Fibroblast of lung (primary cell): ENCODE measurements around the gene TLN1. TPM values are rescaled to one million over a fixed set of nuclear protein-coding genes. Genes with fewer than 3 reads are reported as not detected.

Experiments
- DNase-seq, 2 donors: peaks; one replicate each; pipeline versions ENCODE4 v3.0.0 to v3.0.0-alpha.2; 2010; ENCODE audit warnings: low read depth in 2 of 2
- H2AFZ ChIP-seq: 2 replicates; pipeline ENCODE4 v1.5.1; 2012; ENCODE audit warnings: low read length, control low read depth, inconsistent platforms
- H3K27ac ChIP-seq: 2 replicates; pipeline ENCODE4 v1.5.1; 2011; ENCODE audit warnings: low read length, control low read depth; ENCODE audit not compliant: insufficient read depth
- H3K27me3 ChIP-seq: 2 replicates; pipeline ENCODE4 v1.5.1; 2011; ENCODE audit warnings: mild to moderate bottlenecking, low read length; ENCODE audit not compliant: control insufficient read depth, insufficient read depth
- H3K36me3 ChIP-seq: 2 replicates; pipeline ENCODE4 v1.5.1; 2011; ENCODE audit warnings: low read length; ENCODE audit not compliant: control insufficient read depth, insufficient read depth
- H3K4me1 ChIP-seq: 2 replicates; pipeline ENCODE4 v1.5.1; 2011; ENCODE audit warnings: low read length; ENCODE audit not compliant: control insufficient read depth, insufficient read depth; ENCODE audit errors: extremely low read depth
- H3K4me2 ChIP-seq: 2 replicates; pipeline ENCODE4 v1.5.1; 2011; ENCODE audit warnings: low read length, control low read depth; ENCODE audit not compliant: insufficient read depth; ENCODE audit errors: extremely low read depth
- H3K4me3 ChIP-seq, 4 experiments: fragments of 200-600 bp in 1 of 4; sonication (generic) in 1 of 4; replicated peaks in 1 of 4; 2 replicates each; pipeline ENCODE4 v1.5.1; 2011 to 2016; ENCODE audit warnings: low read length in 4 of 4, low read depth in 3 of 4, mild to moderate bottlenecking in 3 of 4, control low read depth in 2 of 4, inconsistent platforms in 1 of 4, mixed read lengths in 1 of 4; ENCODE audit not compliant: insufficient read depth in 1 of 4; ENCODE audit errors: control extremely low read depth in 1 of 4
- H3K79me2 ChIP-seq: 2 replicates; pipeline ENCODE4 v1.5.1; 2012; ENCODE audit warnings: mild to moderate bottlenecking, low read length, inconsistent platforms; ENCODE audit not compliant: control insufficient read depth, insufficient read depth
- H3K9ac ChIP-seq: 2 replicates; pipeline ENCODE4 v1.5.1; 2011; ENCODE audit warnings: mild to moderate bottlenecking, low read length, control low read depth; ENCODE audit not compliant: insufficient read depth
- H3K9me3 ChIP-seq: 2 replicates; pipeline ENCODE4 v1.5.1; 2012; ENCODE audit warnings: low read depth, low read length; ENCODE audit not compliant: control insufficient read depth, insufficient read depth
- H4K20me1 ChIP-seq: 2 replicates; pipeline ENCODE4 v1.5.1; 2011; ENCODE audit warnings: low read length; ENCODE audit not compliant: control insufficient read depth, insufficient read depth; ENCODE audit errors: extremely low read depth
- EZH2 ChIP-seq: IDR thresholded peaks from 2 replicates; pipeline ENCODE4 v1.5.1; 2012; ENCODE audit warnings: low read length, control low read depth, mild to moderate bottlenecking; ENCODE audit errors: missing control alignments
- polyA plus RNA-seq, 2 donors: library from polyadenylated mRNA; depleted of rRNA in 1 of 2; stranded (reverse) in 1 of 2; unstranded in 1 of 2; fragments of >200 nt; gene quantifications; 2 replicates each; pipeline ENCODE4 v1.2.1, GENCODE V29; 2011 to 2012; ENCODE audit warnings: missing spikeins in 1 of 2
- total RNA-seq: library from RNA; depleted of rRNA; stranded (reverse); fragments of >200 nt; gene quantifications from 2 replicates; pipeline ENCODE4 v1.2.1, GENCODE V29; 2014
- TF ChIP-seq, protein P1 (sequence below), 2 donors: IDR thresholded peaks in 1 of 2; conservative IDR thresholded peaks in 1 of 2; 1 replicate in 1 of 2; 2 replicates in 1 of 2; pipeline ENCODE4 v1.5.1; 2011 to 2012; ENCODE audit warnings: low read length in 2 of 2, control low read depth in 1 of 2, inconsistent platforms in 1 of 2, low read depth in 1 of 2, mild to moderate bottlenecking in 1 of 2

The TLN1 gene
- total and polyA plus RNA-seq, 2 donors (not counting 1 experiment from before 2014, with no cell fraction given): 214 to 405 TPM

DNA sequence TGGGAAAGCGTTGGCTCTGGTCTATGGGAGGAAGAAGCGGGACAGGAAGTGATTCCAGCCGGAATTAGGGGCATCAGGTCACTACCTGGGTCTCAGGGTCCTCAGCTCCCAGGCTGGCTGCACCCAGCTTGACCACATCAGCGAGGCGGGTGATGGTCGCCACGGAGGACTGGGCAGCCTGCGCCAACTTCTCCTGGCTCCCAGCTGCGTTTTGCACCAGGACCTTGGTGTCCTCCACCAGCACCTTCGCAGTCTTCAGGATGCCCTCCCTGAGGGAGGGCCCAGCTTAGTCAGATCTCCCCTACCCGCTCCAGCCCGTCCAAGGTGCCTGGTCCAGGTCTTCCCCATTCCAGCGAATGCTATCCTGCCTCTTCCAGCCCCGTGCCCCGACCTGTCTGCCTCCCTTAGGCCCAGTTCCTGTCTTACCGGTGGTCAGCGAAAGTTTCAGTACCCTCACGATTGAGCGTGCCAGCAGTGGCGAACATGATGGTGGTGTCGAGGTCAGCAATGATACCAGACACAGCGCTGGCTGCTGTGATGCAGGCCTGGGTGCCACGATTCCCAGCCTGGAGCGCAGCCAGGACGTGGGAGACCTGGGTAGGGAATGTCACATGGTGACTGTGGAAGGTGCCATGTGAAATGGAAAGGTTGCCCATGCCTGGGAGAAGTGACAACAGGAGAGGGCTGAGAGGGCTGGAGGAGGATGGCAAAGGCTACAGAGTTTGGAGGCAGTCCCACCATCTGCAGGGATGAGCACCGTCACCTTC, 27.9 kb downstream of the TLN1 start:
- Histone ChIP-seq H3K36me3 (peaks cover 68% of the 10 kb centered on the region), H3K4me2 (no peak overlapping the region)

DNA sequence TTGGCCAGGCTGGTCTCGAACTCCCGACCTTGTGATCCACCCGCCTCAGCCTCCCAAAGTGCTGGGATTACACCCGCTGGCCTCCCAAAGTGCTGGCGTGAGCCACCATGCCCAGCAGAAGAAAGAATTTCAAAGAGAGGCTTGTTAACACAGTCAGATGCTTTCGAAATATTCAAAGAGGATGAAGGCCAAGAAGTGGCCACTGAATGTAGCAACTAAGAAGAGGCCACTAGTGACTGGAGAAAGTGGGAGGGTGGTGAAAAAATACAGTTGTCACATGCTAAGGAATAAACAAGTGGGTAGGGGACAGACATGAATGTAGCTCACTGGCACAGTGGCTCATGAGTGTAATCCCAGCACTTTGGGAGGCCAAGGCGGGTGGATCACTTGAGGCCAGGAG, 29.3 kb downstream of the TLN1 start:
- no peak overlapping the region for H3K4me3 ChIP-seq
- no peak overlapping the region for H3K9ac ChIP-seq
- no peak overlapping the region for H3K27ac ChIP-seq
- no peaks in the 10 kb centered on the region for H3K79me2 ChIP-seq
- H3K4me2 ChIP-seq: no peak overlapping the region
- H3K4me1 ChIP-seq: no peaks in the 10 kb centered on the region
- TF ChIP-seq, protein P1, sequence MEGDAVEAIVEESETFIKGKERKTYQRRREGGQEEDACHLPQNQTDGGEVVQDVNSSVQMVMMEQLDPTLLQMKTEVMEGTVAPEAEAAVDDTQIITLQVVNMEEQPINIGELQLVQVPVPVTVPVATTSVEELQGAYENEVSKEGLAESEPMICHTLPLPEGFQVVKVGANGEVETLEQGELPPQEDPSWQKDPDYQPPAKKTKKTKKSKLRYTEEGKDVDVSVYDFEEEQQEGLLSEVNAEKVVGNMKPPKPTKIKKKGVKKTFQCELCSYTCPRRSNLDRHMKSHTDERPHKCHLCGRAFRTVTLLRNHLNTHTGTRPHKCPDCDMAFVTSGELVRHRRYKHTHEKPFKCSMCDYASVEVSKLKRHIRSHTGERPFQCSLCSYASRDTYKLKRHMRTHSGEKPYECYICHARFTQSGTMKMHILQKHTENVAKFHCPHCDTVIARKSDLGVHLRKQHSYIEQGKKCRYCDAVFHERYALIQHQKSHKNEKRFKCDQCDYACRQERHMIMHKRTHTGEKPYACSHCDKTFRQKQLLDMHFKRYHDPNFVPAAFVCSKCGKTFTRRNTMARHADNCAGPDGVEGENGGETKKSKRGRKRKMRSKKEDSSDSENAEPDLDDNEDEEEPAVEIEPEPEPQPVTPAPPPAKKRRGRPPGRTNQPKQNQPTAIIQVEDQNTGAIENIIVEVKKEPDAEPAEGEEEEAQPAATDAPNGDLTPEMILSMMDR (conservative IDR thresholded peaks at IDR 0.05 in 1 of 2, IDR thresholded peaks at IDR 0.05 in 1 of 2; ENCODE audit: low read depth in 1 of 2, low read length in 2 of 2): no peak
- TF ChIP-seq EZH2: no peak
- H2AFZ ChIP-seq: no peak overlapping the region
- H3K27me3 ChIP-seq: no peaks in the 10 kb centered on the region
- DNase-seq: no peak
- H3K9me3 ChIP-seq: no peaks in the 10 kb centered on the region
- H3K36me3 ChIP-seq: peaks cover 73% of the 10 kb centered on the region
- no peaks in the 10 kb centered on the region for H4K20me1 ChIP-seq

More for the DNA sequence above, 27.9 kb downstream of the TLN1 start:
- no peaks in the 10 kb centered on the region for H3K4me1 ChIP-seq
- no peak for DNase-seq
- H3K9ac ChIP-seq: no peak overlapping the region
- H4K20me1 ChIP-seq: no peaks in the 10 kb centered on the region
- H3K9me3 ChIP-seq: no peaks in the 10 kb centered on the region
- TF ChIP-seq, protein P1 (conservative IDR thresholded peaks at IDR 0.05 in 1 of 2, IDR thresholded peaks at IDR 0.05 in 1 of 2; ENCODE audit: low read depth in 1 of 2, low read length in 2 of 2): no peak
- no peak for TF ChIP-seq EZH2
- H3K79me2 ChIP-seq: no peaks in the 10 kb centered on the region
- no peak overlapping the region for H3K27ac ChIP-seq
- H3K27me3 ChIP-seq: no peaks in the 10 kb centered on the region
- no peak overlapping the region for H3K4me3 ChIP-seq
- H2AFZ ChIP-seq: no peak overlapping the region

DNA sequence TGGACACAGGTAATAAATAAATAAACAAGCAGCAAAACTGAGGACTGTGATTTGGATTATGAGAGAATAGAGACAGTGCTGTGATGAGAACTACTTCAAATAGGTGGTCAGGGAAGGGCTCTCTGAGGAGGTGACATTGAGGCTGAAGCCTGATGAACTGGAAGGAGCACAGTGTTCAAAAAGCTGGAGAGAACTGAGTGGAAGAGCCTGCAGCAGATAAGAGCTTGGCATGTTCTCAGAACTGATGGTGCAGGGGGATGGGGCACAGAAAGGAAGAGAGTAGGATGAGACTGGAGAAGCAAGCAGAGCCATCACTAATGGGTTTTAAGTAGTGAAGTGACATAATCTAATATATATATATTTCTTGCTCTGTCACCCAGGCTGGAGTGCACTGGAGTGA, 31.1 kb downstream of the TLN1 start:
- Histone ChIP-seq H3K9ac (no peak overlapping the region), H4K20me1 (no peaks in the 10 kb centered on the region), H3K27me3 (no peaks in the 10 kb centered on the region)

More for the DNA sequence above, 31.1 kb downstream of the TLN1 start:
- Histone ChIP-seq H3K36me3 (peaks cover 68% of the 10 kb centered on the region), H2AFZ (no peak overlapping the region), H3K9me3 (no peaks in the 10 kb centered on the region), H3K27ac (no peak overlapping the region), H3K4me3 (no peak overlapping the region), H3K79me2 (no peaks in the 10 kb centered on the region), H3K4me2 (no peak overlapping the region), H3K4me1 (peaks cover 1% of the 10 kb centered on the region)
- no peak for TF ChIP-seq EZH2
- TF ChIP-seq, protein P1 (conservative IDR thresholded peaks at IDR 0.05 in 1 of 2, IDR thresholded peaks at IDR 0.05 in 1 of 2; ENCODE audit: low read depth in 1 of 2, low read length in 2 of 2): no peak
- no peak for DNase-seq
